ENCODE data around the gene NIT2.

The NIT2 gene

DNA sequence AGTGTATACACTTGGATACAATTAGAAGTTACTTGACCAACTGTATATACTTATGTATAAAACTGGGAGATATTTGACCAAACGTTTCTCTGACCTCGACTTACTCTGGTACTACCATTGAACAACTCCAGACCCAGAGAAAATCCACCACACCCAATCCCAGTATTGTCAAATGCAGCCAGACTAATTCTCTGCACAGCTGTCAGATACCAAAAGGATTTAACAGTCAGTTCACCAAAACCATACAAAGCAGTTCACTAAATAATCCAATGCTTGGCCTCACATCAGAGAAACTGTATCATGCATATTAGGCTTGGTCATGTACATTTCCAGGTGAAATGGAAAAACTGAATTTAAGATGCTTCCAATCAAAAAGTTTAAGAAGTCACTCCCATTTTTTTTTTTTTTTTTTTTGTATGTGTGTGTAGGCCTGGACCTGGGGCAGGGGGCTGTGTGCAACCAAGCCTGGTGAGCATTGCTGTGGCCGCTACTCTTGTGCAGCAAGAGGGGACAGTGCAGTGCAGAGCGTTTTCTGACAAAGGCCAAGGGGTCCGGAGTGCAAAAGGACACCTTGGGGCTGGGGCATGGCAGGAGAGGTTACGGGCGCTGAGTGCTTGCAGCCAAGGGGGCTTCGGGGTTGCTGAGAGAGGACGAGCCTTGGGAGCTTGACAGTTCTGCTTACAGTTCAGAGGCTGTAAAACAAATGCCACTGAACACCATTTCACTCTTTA lies 64.9 kb downstream of the NIT2 start:
- no peak for DNase-seq

DNA sequence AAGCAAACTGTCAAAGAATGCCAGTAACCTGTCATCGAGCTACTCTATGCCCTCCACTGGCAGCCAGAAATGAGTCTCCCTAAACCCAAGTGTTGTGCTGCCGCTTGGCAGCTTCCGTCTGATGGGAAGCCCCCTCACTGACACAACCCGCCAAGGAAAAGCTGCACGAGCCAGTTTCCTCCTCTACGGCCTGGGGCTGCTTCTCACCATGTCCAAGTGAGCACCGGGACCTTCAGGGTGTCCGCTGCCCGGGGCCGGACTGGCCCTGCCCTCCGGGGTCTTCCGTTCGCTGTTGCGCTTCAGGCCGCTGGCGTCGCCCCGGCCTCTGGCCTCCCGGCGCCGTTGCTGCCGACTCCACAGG lies 65.8 kb downstream of the NIT2 start:
- peak; percentile 61 for DNase-seq

DNA sequence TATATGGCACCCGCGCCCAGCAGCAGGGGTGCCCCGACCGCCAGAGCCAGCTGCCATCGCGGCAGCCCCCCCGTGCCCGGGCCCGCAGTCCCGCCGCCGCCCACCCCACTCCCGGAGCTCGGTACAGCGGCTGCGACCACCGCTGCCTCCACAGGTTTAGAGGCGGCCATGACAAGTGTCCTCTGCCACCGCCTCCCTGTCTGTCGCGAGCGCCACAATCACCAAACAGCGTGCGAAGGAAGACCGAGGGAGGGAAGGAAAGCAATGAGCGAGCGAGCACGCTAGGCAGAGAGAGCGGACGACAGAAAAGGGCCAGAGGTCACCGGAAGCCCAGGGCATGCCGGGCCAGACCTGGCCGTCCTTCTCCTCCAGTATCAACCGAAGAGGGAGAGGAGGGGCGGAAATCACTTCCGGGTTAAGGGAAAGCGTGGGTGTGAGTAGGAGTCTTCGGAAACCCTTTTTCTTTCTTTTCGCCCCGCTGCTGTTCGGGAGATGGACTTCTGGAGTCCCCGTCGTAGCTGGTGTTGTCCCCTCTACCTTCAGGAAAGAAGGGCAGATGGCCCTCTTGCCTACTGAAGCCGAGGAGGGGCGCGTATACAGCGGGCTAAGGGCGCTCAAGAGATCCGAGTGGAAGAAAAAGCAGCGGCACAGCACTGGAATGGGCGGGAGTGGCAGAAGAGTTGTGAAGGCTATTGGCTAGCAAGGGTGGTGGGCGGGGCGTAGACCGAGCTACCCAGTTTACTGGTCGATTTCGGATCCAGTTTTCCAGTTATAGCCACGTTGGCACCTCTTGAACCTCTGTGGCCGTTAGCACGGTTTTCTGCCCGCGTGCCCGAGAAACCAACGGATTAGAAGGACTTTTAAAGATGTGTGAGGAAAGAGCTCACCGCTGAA lies 66.5 kb downstream of the NIT2 start, which contains the start of the genes LNP1 and TOMM70:
TSS of gene LNP1 (plus strand) at position 760 of the 894 bp plus-strand sequence. CDS start 28,191 bp downstream, outside the sequence.
TSS of gene TOMM70 (minus strand) at position 310 of the 894 bp plus-strand sequence. CDS start at position 170, 140 bp downstream.
- peak; percentile 99 for DNase-seq

DNA sequence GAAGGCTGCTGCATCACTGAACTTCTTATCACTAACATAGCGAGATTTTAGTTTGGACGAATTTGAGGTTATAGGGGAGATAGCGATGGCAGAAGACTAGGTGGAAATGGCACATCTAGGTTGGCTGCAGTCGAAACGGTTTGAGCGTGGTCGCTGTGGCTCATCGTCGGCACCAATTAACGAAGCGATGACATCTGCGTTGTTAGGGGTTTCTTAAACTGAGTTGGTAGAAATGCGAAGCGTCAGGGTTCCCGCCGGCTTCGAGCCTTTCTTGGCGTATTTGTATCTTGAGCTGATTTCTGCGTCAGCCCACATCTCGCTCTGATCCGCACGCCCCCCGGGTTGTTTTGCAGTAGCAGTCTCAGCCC lies 67.1 kb downstream of the NIT2 start:
- peak; percentile 68 for DNase-seq

DNA sequence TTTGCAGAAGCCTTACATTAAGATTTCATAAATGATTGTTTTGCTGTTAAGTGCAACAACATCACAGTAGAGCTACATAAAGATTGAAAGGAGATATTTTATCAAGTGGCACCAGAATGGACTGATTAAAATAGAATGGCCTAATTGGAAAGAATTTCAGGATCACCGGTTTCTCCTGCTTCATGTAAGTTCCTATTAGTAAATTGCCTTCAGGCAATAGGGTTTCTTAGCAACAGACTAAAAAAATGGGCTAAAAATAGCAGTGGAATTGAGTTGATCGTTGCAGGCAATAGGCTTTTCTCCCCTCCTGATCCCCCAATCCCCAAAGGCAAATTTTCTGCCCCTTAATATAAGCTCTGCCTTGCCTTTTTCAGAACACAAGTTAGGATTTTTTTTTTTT lies 67.7 kb downstream of the NIT2 start:
- DNase-seq, result peak; percentile 49

DNA sequence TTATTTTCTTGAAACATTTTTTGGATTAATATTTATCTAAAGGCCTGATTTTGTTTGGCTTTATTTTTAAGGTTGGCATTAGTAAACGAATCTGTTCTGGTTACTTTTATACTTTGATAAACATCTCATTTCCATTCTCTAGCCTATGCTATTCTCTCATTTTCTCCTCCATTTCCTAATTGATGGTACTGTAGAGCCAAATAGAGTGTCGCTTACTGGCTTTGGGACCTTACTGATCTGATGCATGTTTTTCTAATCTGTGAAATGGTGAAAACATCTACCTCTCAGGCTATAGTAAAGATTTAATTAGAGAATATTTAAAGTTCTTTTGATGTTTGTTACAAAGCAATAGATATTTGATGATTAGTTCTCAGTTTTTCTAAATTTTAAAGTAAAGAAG lies 68.3 kb downstream of the NIT2 start:
- peak; percentile 14 for DNase-seq

DNA sequence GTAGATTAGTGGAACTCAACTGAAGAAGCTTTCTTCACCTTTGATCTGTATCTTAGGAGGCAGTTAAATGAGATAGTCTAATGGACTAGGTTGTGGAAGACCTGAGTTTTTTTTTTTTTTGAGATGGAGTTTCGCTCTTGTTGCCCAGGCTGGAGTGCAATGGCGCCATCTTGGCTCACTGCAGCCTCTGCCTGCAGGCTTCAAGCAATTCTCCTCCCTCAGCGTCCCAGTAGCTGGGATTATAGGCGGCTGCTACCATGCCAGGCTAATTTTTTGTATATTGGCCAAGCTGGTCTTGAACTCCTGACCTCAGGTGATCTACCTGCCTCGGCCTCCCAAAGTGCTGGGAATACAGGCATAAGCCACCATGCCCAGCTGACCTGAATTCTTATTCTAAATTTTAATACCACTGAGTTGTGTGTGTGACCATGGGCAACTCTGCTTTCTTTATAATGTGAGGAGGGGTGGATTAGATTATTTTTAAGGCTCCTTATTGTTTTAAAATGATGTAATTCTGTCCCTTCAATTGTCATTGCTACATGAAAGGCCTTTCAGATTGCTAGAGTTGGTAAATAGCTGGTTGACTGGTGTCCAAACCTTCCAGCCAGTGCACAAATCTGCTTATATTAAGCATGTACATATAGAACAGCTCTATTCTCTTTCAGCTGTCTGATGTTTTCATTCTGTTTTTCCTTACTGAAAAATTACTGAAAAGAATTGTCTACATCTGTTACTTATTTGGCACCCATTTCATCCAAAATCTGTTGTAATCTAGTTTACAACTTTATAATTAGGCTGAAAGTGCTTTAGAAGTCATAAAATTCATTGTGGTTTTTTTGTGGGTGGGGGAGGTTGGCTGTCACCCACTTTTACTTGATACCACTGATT lies 69.0 kb downstream of the NIT2 start:
- peak; percentile 13 for DNase-seq

DNA sequence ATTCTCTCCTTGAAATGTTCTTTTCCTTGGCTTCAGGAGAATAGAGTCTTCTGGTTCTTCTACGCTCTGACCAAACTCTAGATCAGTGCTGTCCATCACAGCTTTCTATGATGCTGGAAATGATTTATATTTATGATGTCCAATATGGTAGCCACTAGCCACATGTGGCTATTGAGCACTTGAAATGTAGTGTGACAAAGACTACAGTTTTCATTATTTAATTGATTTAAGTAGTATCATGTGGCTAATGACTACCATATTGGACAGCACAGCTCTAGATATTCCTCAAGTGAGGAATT lies 69.6 kb downstream of the NIT2 start:
- no peak for DNase-seq

DNA sequence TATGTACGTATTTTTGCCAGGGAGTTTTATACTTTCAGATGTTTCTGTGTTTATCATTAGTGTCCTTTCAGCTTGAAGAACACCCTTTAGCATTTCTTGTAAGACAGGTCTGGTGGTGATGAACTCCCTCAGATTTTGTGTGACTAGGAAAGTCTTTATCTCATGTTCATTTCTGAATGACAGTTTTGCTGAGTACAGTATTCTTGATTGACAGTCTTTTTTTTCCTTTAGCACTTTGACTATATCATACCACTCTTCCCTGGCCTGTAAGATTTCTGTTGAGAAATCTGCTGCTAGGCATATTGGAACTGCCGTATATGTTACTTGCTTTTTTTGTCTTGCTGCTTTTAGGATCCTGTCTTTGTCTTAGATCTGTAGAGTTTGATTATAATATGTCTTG lies 72.6 kb downstream of the NIT2 start:
- no peak for DNase-seq

DNA sequence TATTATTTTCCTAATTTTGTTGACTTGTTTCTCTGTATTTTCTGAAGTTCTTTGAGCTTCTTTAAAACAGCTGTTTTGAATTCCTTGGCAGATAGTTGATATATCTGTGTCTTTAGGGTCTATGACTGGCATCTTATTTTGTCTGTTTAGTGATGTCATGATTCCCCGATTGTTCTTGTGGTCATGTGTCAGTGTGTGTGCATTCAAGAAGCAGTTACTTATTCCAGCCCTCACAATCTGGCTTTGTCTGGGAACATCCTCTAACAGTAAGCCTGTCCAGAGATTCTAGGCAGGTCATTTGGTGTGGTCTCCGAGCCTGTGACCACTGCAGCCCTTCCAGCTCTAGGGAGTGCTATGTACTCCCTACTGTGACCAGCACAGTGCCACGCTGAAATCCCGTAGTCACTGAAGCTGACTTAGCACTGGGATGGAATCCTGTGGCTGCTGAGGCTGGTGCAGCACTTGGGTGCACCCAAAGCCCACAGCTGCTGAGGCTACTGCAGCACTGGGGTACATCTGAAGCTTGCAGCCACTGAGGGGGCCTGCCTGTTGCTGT lies 73.5 kb downstream of the NIT2 start:
- no peak for DNase-seq

All from hematopoietic multipotent progenitor cell treated with erythropoietin and hydrocortisone succinate and interleukin-3 and kit ligand, for 4 days (in vitro differentiated cells).